SH-SY5Y (cell line): ENCODE data around the gene PKIG.

Source experiments
- GATA2 ChIP-seq: IDR thresholded peaks from 2 replicates; pipeline ENCODE4 v1.6.1; 2011; ENCODE audit warnings: mild to moderate bottlenecking, low read depth, low read length
- GATA3 ChIP-seq: IDR thresholded peaks from 2 replicates; pipeline ENCODE4 v1.6.1; 2011; ENCODE audit warnings: low read depth, mild to moderate bottlenecking, low read length, moderate library complexity

GRCh38 chr20:44600758-44601201, 18.4 kb downstream of the PKIG start:
- TF ChIP-seq GATA3 (no peak), GATA2 (no peak)
